ENCODE data around the gene EXOC6.

- TF ChIP-seq ZNF70 (CRISPR knock-in tag; IDR thresholded peaks at IDR 0.05) (no peak), TOX (CRISPR knock-in tag; IDR thresholded peaks at IDR 0.05; ENCODE audit: borderline replicate concordance) (no peak), ZNF565 (CRISPR knock-in tag; conservative IDR thresholded peaks at IDR 0.05; ENCODE audit: low read depth) (no peak), TSHZ2 (CRISPR knock-in tag; IDR thresholded peaks at IDR 0.05) (no peak), ZFP30 (CRISPR knock-in tag; IDR thresholded peaks at IDR 0.05) (no peak), CSDC2 (CRISPR knock-in tag; IDR thresholded peaks at IDR 0.05) (no peak), RARB (CRISPR knock-in tag; IDR thresholded peaks at IDR 0.05) (no peak)
Observed at GRCh38 chr10:92816091-92816531, 32.2 kb upstream of the EXOC6 start.

Data from SK-N-SH treated with all-trans-retinoic acid at 6 μM for 48 hours (cell line).